GM12801 (cell line): ENCODE measurements around the gene KCNK2.

Source experiments
- TF ChIP-seq, protein P1 (sequence below): IDR thresholded peaks from one replicate; pipeline ENCODE4 v1.5.1; 2011; ENCODE audit warnings: control low read depth; ENCODE audit not compliant: insufficient read length; ENCODE audit errors: extremely low read depth

KCNK2 gene

DNA sequence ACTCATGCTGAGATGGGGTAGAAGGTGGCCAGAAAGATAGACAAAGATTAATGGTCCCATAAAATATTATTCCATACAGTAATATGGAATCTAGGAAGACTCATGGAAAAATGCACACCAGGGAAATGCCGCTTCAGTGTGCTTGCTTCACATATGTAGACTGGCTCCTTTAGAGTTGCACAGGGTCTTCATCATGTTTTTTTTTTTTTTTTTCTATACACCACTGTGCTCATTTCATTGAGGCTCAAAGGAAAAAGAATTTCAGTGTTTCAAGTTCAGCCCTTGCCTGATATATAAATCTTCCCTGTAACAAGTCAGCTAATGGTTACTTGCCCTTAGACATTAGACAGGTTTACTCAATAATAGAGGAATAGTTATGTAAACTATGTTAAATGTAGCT is 33.2 kb downstream of the KCNK2 start:
- TF ChIP-seq, protein P1, sequence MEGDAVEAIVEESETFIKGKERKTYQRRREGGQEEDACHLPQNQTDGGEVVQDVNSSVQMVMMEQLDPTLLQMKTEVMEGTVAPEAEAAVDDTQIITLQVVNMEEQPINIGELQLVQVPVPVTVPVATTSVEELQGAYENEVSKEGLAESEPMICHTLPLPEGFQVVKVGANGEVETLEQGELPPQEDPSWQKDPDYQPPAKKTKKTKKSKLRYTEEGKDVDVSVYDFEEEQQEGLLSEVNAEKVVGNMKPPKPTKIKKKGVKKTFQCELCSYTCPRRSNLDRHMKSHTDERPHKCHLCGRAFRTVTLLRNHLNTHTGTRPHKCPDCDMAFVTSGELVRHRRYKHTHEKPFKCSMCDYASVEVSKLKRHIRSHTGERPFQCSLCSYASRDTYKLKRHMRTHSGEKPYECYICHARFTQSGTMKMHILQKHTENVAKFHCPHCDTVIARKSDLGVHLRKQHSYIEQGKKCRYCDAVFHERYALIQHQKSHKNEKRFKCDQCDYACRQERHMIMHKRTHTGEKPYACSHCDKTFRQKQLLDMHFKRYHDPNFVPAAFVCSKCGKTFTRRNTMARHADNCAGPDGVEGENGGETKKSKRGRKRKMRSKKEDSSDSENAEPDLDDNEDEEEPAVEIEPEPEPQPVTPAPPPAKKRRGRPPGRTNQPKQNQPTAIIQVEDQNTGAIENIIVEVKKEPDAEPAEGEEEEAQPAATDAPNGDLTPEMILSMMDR: no peak

DNA sequence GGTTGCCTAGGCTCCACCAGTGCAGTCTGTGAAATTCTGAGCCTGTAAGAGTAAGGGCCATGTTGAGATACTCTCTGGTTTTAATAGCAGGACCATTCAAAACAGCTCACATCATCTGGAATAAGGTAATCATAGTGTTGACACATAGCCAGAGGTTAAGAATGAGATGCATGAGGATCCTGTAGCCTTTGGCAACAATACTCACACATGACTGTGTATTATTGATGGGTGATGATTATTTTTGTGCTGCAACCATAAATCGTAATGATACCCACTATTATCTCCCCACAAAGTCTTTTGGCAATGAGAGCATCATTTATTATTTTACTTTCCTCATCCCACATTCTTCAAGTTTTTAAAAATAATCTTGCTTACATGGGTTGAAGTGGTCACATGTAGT is 35.5 kb downstream of the KCNK2 start:
- TF ChIP-seq, protein P1: no peak

DNA sequence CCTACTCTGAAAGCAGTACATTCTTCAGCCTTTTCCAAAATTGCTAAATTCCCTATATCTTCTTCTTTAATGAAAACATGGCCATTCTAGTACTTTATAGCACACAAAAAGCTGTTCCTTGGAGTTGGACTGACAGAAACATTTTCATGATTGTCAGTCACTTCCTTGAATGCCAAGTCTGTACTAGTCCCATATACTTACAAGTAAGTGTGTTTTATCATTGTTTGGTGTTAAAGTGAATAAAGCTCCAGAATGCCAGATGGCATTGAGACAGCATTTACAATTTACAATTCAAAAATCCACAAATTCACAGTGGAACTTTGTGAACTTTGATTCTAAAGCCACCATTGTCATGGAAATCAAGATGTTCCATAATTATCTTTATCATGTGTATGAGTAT is 36.5 kb downstream of the KCNK2 start:
- TF ChIP-seq, protein P1: no peak

DNA sequence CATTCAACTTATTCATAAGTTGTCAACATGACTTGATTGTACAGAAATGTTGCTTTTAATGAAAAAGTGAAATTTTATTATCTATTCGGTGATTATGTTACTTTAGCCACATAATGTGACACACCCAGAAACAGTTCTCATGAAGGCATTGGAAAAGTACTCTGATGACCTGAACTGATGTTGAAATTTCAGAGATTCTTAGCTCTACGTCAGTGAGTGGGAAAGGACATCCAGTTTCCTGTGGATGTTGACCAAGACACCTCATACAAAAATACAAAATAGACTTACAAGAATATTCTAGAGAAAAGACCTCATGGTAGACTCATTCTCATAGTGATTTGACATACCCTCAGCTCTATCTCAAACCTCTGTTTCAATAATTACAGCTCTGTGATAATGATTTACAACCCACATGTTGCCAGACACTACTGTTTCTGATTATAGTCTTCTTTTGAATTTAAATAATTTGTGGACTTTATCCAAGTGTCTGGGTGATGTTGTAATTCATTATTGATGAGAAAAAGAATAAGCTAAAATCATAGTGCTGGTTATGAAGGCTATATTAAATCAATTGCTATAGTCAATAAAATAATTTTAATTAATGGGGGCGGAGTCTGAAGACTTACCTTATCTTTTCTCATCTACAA is 37.3 kb downstream of the KCNK2 start:
- TF ChIP-seq, protein P1: no peak

DNA sequence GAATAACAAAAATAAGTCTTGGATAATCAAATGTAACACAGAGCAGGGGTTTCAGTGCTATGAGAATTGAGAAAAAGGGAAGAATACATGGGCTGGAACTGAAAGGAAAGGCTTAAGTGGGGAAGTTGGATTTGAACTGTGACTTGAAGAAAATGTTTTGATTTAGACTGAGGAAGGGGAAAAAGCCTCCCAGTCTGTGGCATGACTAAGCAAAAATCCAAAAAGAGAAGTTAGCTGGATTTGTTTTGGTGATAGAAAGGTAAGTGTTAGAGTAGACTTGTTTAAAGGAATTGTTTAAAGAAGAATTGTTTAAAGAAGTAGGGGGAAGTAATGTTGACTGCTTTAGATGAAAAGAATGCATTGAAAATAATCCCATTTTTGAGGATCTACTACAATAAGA is 46.0 kb downstream of the KCNK2 start:
- TF ChIP-seq, protein P1: no peak

DNA sequence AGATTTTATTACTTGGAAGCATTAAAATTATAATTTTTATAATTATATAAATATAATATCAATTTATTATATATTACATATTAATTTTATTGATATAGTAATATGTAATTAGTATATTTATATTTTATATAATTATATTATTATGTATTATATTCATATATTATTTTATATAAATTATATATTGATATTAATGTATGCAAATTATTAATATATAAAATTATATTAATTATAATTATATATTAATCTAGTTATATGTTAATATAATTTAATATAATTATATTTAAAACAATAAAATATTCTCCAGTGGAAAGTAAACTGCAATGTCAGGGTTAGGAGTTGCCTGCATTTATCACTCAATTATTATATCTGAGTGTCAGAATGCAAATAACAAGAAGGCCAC is 48.8 kb downstream of the KCNK2 start:
- TF ChIP-seq, protein P1: no peak

DNA sequence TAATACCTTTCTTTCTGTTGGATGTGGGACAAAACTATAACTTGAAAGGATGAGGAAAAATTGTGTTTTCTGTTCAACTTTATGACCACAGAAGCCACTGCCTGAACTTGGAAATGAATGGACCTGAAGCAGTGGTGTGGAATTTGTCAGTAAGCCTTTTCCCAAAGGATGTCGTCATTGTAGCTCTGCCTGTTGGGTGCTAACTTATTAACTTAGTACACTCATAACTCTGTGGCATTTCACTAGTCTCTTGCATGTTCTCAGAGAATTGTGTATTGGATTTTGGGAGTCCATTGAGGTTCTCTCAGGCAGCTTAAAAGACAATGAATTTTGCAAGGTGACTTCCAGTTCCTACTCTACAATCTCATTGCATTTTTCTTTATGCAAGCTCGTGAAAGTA is 49.6 kb downstream of the KCNK2 start:
- TF ChIP-seq, protein P1: no peak
